Activated naive CD4-positive, alpha-beta T cell treated with Interleukin-2 at 50 U/mL for 16 hours (primary cell): ENCODE data around the gene PPP2R2C.

Experiments used
- DNase-seq: peaks from one replicate; pipeline ENCODE4 v3.0.0-alpha.2; 2020

The PPP2R2C gene

DNA sequence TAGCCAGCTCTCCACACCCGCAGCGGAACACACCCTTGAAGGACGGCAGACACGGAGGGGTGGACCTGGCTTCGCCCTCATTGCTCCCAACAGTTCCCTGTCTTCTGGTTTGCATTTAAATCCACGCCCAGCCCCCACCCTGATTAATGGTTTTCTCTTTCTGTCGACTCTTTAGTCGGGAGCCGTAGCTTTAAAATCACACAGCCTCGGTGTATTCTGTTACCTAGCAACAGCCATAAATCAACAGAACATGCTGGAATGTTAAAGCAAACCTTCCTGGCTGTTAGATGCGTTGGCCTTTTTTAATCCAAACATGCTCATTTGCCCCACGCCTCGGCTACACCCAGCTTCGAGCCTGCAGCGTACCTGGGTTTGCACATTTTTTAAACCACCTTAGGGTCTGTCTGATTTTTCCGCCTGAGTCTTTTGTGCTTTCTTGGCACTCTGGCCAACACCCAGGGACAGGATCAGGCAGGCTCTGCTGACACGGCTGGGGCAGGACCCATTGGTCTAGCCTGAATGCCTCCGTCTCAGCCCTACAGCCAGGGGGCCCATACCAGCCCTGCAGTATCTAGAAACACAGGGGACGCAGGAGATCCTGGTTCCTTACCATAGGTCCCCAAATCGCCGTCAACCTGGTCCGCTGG lies 21.4 kb upstream of the PPP2R2C start:
- DNase-seq: no peak

- DNase-seq: no peak
These were observed 20.6 kb upstream of the PPP2R2C start for GRCh38 chr4:6492861-6493657.

- DNase-seq: no peak
These were observed 19.7 kb upstream of the PPP2R2C start for GRCh38 chr4:6492027-6492590.

DNA sequence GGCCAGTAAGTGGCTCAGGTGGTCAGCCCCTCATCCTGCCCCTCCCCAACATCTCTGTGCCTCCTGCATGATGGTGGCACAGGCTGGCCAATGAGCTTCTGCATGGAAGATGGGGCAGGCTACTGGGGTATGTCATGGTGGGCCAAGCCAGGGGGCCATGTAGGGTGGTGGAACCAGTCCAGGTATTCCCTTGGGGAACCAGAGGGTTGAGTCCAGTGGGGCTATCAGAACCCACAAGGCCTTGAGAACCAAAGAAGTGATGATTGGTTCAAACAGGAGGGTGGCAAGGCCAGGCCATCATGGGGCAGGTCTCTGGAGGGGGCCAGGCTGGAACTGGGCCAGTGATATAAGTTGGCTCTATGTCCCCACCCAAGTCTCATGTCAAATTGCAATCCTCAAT lies 18.8 kb upstream of the PPP2R2C start:
- no peak for DNase-seq

- DNase-seq: no peak
These were observed 17.5 kb upstream of the PPP2R2C start for GRCh38 chr4:6489927-6490326.

DNA sequence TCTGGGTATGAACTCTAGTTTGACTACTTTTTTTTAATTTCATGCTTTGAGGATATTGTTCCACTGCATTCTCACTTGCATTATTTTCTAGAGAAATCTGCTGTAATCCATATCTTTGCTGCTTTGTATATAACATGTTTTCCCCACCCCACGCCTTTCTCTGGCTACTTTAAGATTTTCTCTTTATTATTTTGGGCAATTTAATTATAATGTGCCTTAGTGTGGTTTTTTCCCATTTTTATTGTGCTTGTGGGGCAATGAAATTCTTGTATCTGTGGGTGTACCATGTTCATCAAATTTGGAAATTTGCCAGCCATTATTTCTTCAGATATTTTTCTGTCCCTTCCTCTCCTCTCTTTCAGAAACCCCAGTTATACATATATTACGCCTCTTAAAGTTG lies 15.1 kb upstream of the PPP2R2C start:
- DNase-seq: no peak

GRCh38 chr4:6480534-6481088 lies 8.2 kb upstream of the PPP2R2C start:
- DNase-seq: no peak

GRCh38 chr4:6478546-6479220 lies 6.3 kb upstream of the PPP2R2C start:
- DNase-seq: no peak

- DNase-seq: no peak
These were observed 4.5 kb upstream of the PPP2R2C start for GRCh38 chr4:6476893-6477292.

GRCh38 chr4:6475492-6476020 lies 3.1 kb upstream of the PPP2R2C start:
- DNase-seq: no peak

- no peak for DNase-seq
These were observed 2.5 kb upstream of the PPP2R2C start for GRCh38 chr4:6474705-6475457.

DNA sequence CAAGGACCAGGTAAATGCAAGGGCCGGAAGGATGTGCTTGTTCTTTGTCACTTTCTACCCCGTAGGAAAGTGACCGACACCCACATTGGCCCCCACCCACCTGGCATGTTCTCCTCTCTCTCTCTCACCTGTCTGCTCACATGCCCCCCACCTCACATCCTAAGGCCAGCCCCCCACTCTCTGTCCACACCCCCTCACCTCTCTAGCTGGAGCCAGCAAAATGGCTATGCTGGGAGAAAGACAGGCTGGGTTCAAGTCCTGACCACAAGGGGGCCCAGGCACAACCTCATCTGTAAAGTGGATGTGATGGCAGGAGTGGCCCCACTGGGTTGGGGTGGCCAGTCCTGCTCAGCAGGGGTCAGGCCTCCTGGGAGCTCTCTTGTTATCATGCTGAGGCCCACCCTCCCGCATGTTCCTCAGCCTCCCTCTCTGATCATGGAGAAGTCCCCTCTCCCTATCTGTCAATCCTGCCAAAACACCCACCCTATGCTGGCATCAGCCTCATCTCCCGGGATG lies 1.7 kb upstream of the PPP2R2C start:
- no peak for DNase-seq

DNA sequence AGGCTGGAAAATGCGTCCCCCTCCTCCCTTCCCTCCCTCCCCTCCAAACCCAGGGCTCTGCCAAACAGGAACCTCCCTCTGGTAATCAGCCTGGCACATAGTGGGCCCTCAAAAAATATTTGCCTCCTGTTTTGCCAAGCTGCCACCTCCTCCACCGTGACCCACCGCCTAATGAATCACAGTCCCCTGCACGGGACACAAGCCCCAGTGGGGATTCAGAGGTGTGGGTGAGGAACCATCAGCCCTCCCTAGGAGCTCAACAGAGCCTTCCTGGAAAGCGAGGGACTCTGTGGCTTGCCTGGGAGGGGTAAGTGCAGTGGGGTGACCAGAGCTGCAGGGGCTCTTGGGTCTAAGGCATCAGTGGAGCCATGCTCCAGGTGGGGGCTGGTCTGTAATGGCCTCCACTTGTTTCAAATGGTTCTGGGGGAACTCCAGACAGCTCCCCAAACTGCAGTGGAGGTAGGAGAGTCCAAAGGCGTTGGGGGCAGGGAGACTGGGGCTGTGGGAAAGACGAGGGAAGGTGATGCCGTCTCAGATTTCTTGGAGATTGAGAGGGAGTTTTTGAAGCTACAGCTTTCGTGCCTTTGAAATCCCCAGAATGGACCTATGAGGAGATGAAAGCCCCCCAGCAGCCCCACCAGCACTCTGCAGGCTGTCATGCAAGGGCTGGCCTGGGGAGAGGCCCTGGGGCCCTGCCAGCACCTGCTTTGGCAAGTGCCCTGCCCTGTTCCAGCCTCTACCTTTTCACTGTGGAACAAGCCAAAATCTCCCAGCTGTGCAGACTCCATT lies 1.0 kb upstream of the PPP2R2C start:
- no peak for DNase-seq

DNA sequence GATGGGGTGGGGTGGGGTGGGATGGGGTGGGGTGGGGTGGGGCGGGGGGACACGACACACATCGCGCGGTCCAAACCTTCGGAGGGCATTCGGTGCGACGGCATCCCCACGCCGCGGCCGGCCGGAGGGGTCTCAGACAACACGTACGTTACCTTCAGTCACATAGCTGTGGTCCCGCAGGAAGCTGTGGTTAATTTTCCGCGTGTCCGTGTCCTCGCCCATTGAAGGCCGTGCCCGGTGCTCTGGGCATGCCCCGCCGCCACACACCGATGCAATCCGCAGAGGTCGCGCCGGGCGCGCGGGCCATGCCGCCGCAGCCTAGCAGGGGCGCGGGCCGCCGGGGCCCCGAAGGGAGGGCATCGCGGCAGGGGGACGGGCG lies 417 bp downstream of the PPP2R2C start:
- DNase-seq: no peak

GRCh38 chr4:6471307-6472007 lies 957 bp downstream of the PPP2R2C start:
- DNase-seq: no peak

DNA sequence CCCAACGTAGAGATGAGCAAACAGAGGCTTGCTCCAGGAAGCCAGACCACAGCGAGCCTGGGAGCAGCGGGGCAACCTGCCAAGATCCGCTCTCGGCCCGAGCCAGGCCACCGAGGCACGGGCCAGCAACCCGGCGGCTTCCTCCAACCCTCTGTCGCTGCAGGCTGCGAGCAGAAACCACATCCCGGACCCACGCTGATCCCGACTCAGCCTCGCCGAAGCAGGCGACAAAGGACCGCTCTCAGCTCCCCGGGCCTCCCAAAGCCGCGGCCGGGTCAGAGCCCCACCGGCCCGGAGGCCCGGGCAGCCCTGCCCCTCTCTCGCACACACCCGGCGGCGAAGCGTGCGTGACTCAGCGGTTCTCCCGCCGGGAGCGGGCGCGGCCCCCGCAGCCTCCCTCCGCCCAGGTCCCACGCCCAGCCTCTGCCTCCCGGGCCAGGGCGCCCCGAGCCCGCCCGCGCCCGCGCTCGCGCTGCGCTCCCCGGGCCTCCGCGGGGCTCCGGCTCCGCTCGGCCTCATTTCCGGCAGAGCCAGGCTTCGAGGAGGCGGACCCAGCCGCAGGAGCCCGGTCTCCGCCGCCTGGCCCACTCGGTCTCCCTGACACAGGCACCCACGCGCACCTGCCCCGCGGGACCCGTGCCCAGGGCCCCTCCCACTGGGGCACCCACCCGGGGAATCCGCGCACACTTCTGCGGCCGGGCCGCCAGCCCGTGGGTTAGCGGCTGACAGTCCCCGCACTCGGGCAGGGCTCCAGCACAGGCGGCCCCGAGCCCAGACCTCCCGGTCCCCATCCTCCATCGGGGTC lies 1.7 kb downstream of the PPP2R2C start:
- no peak for DNase-seq

- DNase-seq: no peak
These were observed 2.4 kb downstream of the PPP2R2C start for GRCh38 chr4:6469898-6470501.

DNA sequence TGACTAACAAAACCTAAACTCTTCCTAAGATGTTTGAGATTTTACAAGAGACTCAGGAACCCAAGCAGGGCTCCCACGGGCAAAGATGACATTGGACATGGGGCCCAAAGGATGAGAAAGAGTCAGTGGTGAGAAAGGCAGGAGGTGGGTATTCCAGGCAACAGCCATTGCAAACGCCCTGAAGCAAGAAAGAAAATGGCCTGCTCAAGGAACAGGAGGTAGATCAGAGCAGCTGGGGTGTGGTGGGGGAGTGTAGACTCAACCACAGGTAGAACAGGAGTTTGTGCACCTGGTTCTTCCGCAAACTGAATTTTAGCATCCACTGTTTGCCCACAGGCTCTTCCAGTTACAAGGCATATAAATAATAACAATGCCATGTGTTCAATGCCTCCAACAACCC lies 3.3 kb downstream of the PPP2R2C start:
- no peak for DNase-seq

- DNase-seq: no peak
These were observed 4.0 kb downstream of the PPP2R2C start for GRCh38 chr4:6468376-6468775.
